Measurements from ENCODE around the gene TRA2B. TPM values are rescaled to one million over a fixed set of nuclear protein-coding genes. Genes with fewer than 3 reads are reported as not detected.

TRA2B gene
- total RNA-seq, 4 donors from 2014 or later = 134 to 216 (median 201) TPM

GRCh38 chr3:185900228-185900627, 37.6 kb downstream of the TRA2B start:
- H3K36me3 ChIP-seq = no peaks in the 10 kb centered on the region
- TF ChIP-seq EP300 (IDR thresholded peaks at IDR 0.05) (no peak), POLR2A (IDR thresholded peaks at IDR 0.05) (no peak)
- TF ChIP-seq, protein P1, sequence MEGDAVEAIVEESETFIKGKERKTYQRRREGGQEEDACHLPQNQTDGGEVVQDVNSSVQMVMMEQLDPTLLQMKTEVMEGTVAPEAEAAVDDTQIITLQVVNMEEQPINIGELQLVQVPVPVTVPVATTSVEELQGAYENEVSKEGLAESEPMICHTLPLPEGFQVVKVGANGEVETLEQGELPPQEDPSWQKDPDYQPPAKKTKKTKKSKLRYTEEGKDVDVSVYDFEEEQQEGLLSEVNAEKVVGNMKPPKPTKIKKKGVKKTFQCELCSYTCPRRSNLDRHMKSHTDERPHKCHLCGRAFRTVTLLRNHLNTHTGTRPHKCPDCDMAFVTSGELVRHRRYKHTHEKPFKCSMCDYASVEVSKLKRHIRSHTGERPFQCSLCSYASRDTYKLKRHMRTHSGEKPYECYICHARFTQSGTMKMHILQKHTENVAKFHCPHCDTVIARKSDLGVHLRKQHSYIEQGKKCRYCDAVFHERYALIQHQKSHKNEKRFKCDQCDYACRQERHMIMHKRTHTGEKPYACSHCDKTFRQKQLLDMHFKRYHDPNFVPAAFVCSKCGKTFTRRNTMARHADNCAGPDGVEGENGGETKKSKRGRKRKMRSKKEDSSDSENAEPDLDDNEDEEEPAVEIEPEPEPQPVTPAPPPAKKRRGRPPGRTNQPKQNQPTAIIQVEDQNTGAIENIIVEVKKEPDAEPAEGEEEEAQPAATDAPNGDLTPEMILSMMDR (IDR thresholded peaks at IDR 0.05) = no peak

DNA sequence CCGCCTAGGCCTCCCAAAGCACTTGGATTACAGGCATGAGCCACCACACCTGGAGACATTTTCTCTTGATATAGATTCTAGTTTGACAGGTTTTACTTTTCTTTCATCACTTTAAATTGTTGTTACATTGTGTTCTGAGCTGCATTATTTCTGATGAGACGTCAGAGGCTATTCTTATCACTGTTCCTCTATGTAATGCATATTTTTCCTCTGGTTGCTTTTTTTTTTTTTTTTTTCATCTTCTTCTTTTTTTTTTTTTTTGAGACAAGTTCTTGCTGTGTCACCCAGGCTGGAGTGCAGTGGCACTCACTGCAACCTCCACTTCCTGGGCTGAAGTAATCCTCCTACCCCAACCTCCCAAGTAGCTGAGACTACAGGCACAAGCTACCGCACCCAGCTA, 41.2 kb downstream of the TRA2B start:
- no peak for DNase-seq (ENCODE audit: low spot score in 2 of 2)
- Histone ChIP-seq H3K4me3 (no peak overlapping the region), H3K4me1 (no peaks in the 10 kb centered on the region), H3K27ac (no peak overlapping the region), H3K9me3 (peaks cover 0 to 5% (median 2%) of the 10 kb centered on the region in 4 donors), H3K27me3 (no peaks in the 10 kb centered on the region), H3K36me3 (no peaks in the 10 kb centered on the region)
- 80 to 81% methylated on average over 3 of the region's 3 CpGs for WGBS, 2 donors
- TF ChIP-seq, protein P1 (IDR thresholded peaks at IDR 0.05) = no peak
- TF ChIP-seq POLR2A (IDR thresholded peaks at IDR 0.05) (no peak), EP300 (IDR thresholded peaks at IDR 0.05) (no peak)

More at GRCh38 chr3:185900228-185900627, 37.6 kb downstream of the TRA2B start:
- WGBS, 2 donors = 11 to 23% methylated on average over 1 of the region's 1 CpG
- Histone ChIP-seq H3K9me3 (peaks cover 0 to 5% (median 2%) of the 10 kb centered on the region in 4 donors), H3K4me1 (no peaks in the 10 kb centered on the region), H3K4me3 (no peak overlapping the region), H3K27me3 (no peaks in the 10 kb centered on the region), H3K27ac (no peak overlapping the region)
- DNase-seq (ENCODE audit: low spot score in 2 of 2) = no peak

DNA sequence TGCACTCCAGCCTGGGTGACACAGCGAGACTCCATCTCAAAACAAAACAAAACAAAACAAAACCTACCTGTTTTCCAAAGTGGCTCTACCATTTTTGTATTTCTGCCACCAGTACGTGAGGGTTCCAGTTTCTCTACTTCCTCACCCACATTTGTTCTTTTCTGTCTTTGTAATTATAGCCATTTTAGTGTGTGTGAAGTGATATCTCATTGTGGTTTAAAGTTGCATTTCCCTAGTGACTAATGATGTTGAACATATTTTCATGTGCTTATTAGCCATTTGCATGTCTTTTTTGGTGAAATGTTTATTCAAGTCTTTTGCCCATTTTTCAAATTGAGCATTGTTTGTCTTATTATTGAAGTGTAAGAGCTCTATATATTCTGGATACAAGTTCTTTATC, 50.7 kb downstream of the TRA2B start:
- H3K4me3 ChIP-seq = no peak overlapping the region
- WGBS, 2 donors = 72 to 77% methylated on average over 2 of the region's 2 CpGs
- H3K27me3 ChIP-seq = no peaks in the 10 kb centered on the region
- H3K9me3 ChIP-seq = no peaks in the 10 kb centered on the region
- H3K4me1 ChIP-seq = no peaks in the 10 kb centered on the region
- H3K27ac ChIP-seq = no peak overlapping the region
- no peaks in the 10 kb centered on the region for H3K36me3 ChIP-seq
- no peak for TF ChIP-seq EP300 (IDR thresholded peaks at IDR 0.05)
- TF ChIP-seq POLR2A (IDR thresholded peaks at IDR 0.05) = no peak
- TF ChIP-seq, protein P1 (IDR thresholded peaks at IDR 0.05) = no peak
- DNase-seq (ENCODE audit: low spot score in 2 of 2) = no peak

DNA sequence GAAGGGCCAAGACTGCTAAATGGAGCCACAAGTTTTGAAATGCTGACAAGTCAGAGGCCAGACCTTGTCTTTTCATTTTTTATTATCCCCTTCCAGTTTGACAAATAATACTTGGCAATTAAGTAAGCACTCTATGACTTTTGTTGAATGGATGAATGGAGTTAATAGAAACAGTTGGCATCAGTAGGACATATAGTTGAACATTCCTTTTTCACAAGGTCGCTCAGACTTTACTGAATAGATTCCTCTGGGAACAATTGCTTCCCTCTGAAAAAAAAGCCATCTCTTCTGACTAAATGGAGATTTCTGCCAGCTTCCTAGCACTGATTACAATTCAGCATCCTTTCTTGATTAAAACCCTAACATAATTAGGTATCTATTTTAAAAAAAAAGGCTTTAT, 53.2 kb downstream of the TRA2B start:
- no peak overlapping the region for H3K4me3 ChIP-seq
- DNase-seq (ENCODE audit: low spot score in 2 of 2) = no peak
- no peaks in the 10 kb centered on the region for H3K9me3 ChIP-seq
- H3K27me3 ChIP-seq = no peaks in the 10 kb centered on the region
- no peak for TF ChIP-seq EP300 (IDR thresholded peaks at IDR 0.05)
- no peak for TF ChIP-seq POLR2A (IDR thresholded peaks at IDR 0.05)
- TF ChIP-seq, protein P1 (IDR thresholded peaks at IDR 0.05) = no peak
- WGBS, 2 donors = 12 to 18% methylated on average over 1 of the region's 1 CpG
- no peaks in the 10 kb centered on the region for H3K4me1 ChIP-seq
- H3K36me3 ChIP-seq = no peaks in the 10 kb centered on the region
- H3K27ac ChIP-seq = no peak overlapping the region

DNA sequence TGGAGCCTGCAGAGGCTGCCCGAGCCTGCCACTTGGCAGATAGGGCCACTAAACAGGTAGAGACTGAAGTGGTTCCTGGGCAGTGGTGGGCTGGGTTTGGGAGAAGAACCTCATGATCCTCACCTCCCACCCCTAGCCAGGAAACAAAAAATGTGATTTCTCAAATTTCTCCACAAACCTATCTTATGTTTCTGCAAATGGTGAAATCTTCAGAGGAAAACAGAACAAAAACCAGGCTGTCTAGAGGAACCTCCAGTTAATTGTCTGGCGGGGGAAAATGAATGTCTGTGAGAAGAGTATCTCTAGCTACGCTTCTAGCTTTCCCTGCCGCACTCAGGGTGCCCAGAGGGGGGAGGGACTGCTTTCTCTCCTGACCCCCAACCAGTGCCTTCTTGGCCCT, 55.9 kb downstream of the TRA2B start:
- H3K27ac ChIP-seq = no peak overlapping the region
- 83 to 95% methylated on average over 4 of the region's 4 CpGs for WGBS, 2 donors
- no peaks in the 10 kb centered on the region for H3K4me1 ChIP-seq
- TF ChIP-seq, protein P1 (IDR thresholded peaks at IDR 0.05) = no peak
- TF ChIP-seq POLR2A (IDR thresholded peaks at IDR 0.05) (no peak), EP300 (IDR thresholded peaks at IDR 0.05) (no peak)
- no peaks in the 10 kb centered on the region for H3K9me3 ChIP-seq
- no peaks in the 10 kb centered on the region for H3K27me3 ChIP-seq
- H3K4me3 ChIP-seq = no peak overlapping the region
- no peaks in the 10 kb centered on the region for H3K36me3 ChIP-seq
- DNase-seq (ENCODE audit: low spot score in 2 of 2) = no peak
